HEK293 (cell line): ENCODE measurements around the gene MRPL47.

Source experiments
- CTCF ChIP-seq: fragments of 450-650 bp; formaldehyde crosslinking; IDR thresholded peaks from 2 replicates; pipeline ENCODE4 v1.5.1; 2016; ENCODE audit warnings: missing biosample characterization, missing genetic modification characterization
- GLI2 ChIP-seq: fragments of 450-650 bp; formaldehyde crosslinking; IDR thresholded peaks from 2 replicates; pipeline ENCODE4; 2017; ENCODE audit warnings: missing biosample characterization, missing genetic modification characterization, low read depth, borderline replicate concordance

GRCh38 chr3:179610066-179610465, 5.6 kb upstream of the MRPL47 start:
- TF ChIP-seq GLI2 (tag by site-specific recombination) (no peak), CTCF (tag by site-specific recombination) (no peak)
